ENCODE data around the gene CCL13.
"Not testable (repeated sequence)": the region's sequence is repeated elsewhere in the genome, so short reads cannot be mapped to it uniquely, and the experiment has no call there.

CCL13 gene

DNA sequence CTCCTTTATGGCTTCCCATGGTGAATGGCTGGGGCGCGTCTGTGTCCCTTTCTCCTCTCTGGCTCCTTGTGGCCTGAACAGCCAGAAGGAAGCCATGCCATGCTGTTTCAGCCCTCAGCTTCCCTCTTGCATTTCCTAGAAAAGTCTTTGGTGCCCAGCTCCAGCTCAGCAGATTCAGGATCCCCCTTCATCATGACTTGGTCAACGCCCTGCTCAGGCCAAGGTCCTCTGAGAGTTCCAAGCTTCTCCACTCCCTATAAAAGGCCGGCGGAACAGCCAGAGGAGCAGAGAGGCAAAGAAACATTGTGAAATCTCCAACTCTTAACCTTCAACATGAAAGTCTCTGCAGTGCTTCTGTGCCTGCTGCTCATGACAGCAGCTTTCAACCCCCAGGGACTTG, at the start of gene CCL13:
CCL13 (plus strand) TSS at position 287 of the 400 bp plus-strand sequence; CDS start at position 334, 47 bp downstream.
- DNase-seq, result no peak

DNA sequence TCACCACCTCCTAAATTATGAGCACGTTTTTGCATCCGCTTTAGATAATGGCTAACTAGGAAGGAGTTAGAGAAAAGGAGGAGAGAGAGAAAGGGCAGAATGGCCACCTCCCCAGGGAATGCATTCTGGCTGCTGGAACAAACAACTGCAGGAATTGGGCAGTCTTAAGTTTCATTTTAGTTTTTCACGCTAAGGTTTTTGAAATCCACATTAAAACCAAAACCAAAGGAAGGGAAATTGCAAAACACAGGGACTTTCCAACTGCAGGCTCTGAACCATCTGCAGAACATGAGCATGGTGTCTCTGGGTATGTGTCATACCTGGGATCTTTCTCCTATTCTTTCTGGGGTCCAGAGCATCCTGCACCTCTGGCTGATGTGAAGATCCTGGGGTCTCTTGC, 49.2 kb upstream of the CCL13 start:
- DNase-seq, result no peak

DNA sequence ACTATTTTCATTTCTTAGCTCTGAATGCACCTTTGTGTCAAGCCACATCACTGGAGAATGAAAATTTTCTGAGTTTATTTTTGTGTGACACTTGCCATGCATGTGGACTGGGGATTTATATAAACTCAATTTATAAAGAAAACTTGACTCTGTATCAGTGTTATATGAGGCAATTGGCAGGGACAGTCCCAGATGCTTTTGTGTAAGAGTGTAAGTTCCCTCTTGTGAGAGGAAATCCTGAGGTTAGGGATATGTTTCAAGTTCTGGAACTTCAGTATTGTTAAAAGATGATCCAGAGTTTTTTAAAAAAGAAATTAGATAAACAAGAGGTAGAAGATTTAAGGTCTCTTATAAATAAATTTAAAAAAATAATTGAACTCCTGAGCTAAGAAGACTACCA, 47.9 kb upstream of the CCL13 start:
- no peak for DNase-seq

DNA sequence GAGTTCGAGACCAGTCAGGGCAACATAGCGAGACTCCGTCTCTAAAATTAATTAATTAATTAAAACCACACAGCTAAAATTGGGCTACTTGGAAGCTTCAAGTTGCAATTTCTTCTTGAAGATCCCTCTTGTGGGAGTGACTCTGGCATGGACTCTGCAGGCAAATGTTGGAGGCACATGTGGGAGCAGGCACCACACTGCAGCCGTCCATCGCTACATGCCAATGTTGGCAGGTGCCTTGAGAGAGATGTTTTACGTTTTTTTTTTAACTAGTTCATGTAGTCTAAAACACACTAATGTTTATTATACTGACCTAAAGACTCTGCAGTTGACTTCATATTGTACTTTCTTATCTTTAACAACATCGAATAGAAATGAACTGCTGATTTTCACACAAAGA, 45.0 kb upstream of the CCL13 start:
- no peak for DNase-seq

DNA sequence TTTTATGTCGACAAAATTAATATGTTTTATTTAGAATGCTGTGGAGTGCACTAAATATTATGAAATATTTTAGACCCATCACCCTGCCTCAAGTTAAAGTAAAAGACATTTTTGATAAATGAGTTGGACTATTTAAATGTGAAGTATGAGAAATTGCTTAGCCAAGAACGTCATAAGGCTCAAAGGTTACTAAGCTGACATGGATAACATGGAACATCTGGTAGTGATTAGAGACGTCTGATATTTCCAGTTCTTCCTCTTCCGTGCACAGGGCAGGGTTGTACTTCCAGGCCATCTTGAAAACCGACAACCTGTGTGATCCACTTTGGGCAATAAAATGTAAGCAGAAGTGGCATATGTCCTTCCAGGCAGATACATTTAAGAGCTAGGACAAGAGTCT, 44.2 kb upstream of the CCL13 start:
- no peak for DNase-seq

DNA sequence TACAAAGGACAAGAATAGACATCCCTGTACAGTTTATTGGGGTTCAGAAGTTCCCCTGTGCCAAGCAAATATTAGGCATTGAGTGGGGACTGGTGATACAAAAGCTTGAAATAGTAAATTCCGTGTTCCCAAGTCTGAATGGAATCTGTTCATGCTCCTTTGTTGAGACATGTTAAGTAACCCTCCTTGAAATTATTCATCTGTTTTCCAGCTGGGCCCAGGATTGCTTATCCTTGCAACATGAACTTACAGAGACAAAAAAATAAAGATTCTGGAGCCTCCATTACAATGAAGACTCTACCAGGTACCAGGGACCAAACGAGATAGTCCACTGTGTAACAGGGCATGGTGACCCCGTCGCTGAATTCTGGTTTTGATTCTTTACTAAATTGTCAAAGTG, 43.1 kb upstream of the CCL13 start:
- DNase-seq, result no peak

DNA sequence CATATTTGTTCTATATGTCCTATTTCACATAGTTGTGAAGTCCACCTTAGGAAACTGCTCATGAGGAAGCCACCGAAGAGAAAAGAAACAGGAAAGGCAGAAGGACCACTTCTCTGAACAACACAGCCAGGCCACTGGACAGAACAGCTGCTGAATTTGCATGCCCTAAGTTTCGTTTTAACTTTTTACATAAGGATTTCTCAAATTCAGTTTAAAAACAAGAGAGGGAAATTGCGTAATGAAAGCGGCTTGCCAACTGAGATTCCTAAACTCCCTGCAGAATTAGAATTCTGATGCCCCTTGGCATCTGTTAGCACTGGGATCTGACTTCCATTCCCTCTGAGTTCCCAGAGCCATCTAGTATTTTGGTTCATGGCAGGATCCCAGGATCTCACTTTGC, 42.0 kb upstream of the CCL13 start:
- DNase-seq, result no peak

DNA sequence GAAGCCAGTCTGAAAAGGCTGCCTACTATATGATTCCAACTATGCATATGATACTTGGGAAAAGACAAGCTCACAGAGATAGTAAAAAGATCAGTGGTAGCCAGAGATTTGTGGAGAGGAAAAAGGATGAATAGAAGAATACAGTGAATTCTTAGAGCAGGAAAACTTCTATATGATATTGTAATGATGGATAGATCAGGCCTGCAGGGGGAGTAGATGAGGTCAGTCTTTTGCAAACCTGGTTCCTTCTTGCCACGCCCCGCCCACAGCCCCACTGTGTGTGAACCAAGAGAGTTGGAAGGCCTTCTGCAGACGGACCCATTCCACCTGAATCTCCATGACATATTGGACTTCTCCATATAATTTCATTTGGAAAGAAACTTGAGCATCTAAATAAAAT, 37.8 kb upstream of the CCL13 start:
- no peak for DNase-seq

DNA sequence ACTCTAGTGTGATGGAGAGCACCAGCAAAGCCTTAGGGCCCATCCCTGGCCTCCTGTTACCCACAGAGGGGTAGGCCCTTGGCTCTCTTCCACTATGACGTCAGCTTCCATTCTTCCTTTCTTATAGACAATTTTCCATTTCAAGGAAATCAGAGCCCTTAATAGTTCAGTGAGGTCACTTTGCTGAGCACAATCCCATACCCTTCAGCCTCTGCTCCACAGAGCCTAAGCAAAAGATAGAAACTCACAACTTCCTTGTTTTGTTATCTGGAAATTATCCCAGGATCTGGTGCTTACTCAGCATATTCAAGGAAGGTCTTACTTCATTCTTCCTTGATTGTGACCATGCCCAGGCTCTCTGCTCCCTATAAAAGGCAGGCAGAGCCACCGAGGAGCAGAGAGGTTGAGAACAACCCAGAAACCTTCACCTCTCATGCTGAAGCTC, 37.2 kb upstream of the CCL13 start, which contains the start of gene CCL8:
CCL8 (plus strand) TSS at position 397 of the 445 bp plus-strand sequence. CDS start 67 bp downstream, outside the sequence.
- DNase-seq, result no peak

DNA sequence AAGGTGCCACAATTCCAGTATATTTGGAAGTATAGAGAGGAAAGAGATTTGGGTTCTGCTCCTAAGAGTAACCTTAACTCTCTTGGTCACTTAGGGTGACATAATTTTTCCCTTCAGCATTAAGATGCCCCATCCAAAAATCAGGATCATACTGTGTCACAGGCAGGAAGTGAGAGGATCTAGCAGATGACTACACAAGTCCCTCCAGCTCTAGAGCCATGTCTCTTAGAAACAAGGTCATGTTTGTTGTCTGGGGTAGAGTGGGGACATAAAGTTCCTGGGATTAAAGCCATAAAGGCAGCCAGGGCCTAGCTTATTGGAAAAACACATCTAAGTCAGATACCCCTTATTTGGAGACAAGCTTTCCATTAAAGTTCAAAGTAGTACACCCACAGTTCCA, 34.3 kb upstream of the CCL13 start:
- DNase-seq, result no peak

DNA sequence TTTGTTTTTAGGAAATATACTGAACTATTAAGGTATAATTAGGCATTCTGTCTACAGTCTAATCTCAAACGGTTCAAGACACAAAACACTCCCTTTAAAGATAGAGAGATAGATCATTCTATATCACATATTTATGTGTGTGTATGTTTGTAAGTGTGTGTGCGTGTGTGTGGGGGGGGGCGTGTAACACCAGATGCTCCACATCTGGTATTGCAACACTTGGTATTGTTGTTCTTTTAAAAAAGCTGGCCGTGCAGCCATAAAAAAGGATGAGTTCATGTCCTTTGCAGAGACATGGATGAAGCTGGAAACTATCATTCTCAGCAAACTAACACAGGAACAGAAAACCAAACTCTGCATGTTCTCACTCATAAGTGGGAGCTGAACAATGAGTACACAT, 28.7 kb upstream of the CCL13 start:
- not testable (repeated sequence) for DNase-seq

DNA sequence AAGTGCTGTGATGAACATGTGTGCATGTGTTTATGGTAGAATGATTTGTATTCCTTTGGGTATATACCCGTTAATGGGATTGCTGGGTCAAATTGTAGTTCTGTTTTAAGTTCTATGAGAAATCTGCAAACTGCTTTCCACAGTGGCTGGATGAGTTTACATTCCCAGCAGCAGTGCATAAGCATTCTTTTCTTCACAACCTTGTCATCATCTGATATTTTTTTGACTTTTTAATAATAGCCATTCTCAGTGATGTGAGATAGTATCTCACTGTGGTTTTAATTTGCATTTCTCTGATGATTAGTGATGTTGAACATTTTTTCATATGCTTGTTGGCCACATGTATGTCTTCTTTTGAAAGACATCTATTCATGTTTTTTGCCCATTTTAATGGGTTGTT, 18.6 kb upstream of the CCL13 start:
- DNase-seq, result no peak

DNA sequence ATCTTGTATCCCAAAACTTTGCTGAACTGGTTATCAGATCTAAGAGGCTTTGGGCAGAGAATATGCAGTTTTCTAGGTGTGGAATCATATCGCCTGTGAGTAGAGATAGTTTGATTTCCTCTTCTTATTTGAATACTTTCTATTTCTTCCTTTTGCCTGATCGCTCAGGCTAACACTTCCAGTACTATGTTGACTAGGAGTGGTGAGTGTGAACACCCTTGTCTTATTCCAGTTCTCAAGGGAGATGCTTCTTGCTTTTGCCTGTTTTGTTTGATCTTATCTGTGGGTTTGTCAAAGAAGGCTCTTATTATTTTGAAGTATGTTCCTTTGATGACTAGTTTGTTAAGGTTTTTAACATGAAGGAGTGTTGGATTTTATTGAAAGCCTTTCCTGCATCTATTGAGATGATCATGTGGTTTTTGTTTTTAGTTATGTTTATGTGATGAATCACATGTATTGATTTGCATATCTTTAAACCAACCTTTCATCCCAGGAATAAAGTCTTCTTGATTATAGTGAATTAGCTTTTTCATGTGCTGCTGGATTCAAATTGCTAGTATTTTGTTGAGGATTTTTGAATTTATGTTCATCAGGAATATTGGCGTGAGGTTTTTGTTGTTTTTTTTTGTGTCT, 17.0 kb upstream of the CCL13 start:
- no peak for DNase-seq

DNA sequence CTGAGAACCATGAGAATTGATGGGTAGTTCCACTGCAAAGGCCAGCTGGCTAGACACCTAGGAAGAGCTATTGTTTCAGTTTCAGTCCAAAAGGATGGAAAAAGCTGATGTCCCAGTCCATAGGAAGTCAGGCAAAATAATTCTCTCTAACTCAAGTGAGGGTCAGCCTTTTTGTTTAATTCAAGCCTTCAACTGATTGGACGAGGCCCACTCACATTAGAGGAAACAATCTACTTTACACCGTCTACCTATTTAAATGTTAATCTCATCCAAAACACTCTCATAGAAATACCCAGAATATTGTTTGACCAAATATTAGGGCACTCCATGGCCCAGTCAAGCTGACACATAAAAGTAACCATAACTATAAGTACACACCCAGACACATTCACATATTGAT, 14.4 kb upstream of the CCL13 start:
- no peak for DNase-seq

DNA sequence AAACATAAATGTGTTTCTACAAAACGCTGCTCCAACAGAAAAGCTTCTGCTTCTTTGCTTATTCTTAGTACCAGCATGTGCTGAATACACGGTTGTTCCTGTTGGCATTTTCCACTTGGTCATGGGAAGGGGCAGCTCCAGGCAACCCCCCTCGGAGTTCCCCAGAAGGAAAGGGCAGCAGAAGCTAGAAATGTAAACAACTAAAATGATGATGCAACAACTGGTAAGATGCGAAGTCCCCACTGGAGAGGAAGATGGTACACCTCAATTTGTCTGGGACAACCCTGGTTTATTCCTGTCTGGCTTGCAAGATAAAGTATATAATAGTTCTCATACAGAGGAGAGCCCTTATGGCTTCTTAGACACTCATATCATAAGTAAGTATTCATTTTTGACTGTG, 9.2 kb upstream of the CCL13 start:
- no peak for DNase-seq

DNA sequence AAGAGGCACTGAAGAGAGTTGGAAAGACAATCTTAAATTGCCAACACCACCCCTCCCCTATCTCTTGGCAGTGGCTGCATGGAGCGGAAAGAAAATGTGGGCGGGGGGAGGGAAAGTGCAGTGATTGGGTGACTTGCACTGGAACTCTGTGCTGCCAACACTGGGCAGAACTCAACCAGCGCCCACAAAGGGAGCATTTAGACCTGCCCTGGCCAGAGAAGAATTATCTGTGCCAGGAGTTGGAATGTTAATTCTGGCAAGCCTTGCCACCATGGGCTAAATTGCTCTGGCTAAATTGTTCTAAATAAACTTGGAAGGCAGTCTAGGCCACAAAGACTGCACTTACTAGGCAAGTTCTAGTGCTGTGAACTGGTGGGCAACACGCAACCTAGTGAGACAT, 6.5 kb upstream of the CCL13 start:
- DNase-seq, result no peak

DNA sequence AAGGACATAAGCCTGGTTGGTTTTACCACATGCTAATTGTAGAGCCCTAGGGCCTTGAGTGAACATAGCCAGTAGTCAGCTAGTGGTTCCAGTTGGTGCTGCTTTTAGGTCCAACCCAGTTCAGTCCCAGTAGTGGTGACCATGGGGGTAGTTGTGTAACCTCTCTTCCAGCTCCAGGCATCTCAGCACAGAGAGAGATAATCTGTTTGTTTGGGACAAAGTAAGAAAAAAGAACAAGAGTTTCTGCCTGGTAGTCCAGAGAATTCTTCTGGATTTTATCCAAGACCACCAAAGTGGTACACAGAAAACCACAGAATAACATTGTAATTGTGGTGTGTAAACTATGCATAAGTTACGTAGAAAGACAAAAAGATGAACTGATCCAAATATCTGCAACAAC, 5.2 kb upstream of the CCL13 start:
- DNase-seq, result no peak

DNA sequence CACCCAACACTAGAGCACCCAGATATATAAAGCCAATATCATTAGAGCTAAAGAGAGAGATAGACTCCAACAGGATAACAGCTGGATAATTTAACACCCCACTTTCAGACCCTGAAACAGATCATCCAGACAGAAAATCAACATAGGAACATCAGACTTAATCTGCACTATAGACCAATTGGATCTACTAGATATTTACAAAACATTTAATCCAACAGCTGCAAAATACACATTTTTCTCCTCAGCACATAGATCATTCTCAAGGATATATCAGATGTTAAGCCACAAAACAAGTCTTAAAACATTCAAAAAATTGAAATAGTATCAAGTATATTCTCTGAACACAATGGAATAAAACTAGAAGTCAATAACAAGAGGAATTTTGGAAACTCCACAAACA, 4.1 kb upstream of the CCL13 start:
- no peak for DNase-seq

DNA sequence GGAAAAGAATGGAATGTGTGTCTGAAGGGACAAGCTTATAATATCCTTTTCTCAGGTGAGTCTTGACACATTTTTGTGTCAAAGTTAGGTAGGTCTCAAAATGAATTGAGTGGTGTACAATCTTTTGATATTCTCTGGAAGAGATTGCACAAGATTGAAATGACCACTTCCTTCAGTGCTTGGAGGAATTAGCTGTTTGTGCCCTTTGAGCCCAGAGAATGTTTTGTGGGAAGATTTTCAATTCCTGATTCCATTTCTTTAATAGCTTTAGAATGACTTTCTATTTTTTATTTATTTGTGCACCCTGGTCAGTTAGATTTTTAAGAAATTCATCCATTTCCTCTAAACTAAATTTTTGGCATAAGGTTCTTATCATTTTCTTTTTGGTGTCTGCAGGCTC, 1.6 kb upstream of the CCL13 start:
- DNase-seq, result no peak

DNA sequence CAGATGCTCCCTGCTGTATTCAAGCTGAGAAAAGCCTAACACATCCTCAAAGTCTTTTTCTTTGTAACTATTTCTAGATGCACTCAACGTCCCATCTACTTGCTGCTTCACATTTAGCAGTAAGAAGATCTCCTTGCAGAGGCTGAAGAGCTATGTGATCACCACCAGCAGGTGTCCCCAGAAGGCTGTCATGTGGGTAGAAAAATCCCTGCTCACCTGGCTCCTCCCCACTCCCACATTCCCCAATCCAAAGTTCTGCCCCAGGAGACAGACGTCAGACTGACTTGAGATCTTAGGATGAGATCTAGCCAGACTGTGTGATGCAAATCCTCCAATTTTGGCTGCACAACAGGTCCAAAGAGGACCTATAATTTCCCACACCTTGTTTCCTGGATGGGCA, 1.1 kb downstream of the CCL13 start:
- DNase-seq, result no peak

DNA sequence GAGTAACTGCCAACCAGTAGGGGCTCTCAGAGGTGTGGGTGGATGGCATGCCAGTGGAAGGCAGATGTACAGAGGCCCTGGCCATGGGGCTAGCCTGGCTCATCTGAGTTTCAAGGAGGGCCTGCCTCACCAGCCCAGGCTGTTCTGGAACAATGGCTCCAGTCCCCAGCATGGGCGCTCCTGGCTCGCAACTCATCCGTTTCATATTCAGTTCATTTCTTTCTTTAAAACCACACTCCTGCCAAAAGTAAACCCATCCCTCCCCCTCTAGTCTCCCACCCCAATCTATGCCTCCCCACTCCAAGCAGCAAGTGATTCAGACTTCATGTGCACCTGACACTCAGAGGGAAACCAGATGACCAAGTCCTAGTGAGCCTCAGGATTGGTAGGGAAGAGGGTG, 2.4 kb downstream of the CCL13 start:
- DNase-seq, result no peak

DNA sequence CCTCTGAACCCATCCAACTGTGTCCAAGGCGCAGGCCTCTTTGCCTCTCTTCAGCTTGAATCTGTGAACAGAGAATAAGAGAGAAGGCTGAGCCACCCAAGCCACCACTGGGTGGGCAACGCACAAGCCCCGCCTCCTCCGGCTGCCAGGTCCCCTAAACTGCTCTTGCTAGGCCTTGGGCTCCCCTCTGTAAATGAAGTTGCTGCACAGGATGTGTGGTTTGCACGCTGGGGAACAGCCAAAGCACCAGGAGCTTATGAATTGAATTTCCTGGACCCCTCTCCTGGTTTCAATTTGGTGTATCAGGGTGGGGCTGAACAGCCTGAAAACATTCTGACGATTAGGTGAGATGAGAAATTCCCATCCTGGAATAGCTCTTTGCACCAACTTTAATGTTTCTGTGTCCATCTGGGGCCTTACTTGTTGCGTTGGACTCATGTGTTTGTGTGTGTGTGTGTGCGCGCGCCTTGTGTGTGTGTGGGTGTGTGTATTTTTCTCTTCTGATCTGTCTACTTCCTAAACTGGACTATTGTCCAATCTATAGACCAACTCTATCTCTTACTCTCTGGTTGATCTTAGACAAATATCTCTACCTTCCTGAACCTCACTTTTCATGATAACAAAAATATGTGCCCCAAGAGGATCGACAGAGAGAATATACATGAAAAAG, 4.5 kb downstream of the CCL13 start:
- DNase-seq, result no peak

DNA sequence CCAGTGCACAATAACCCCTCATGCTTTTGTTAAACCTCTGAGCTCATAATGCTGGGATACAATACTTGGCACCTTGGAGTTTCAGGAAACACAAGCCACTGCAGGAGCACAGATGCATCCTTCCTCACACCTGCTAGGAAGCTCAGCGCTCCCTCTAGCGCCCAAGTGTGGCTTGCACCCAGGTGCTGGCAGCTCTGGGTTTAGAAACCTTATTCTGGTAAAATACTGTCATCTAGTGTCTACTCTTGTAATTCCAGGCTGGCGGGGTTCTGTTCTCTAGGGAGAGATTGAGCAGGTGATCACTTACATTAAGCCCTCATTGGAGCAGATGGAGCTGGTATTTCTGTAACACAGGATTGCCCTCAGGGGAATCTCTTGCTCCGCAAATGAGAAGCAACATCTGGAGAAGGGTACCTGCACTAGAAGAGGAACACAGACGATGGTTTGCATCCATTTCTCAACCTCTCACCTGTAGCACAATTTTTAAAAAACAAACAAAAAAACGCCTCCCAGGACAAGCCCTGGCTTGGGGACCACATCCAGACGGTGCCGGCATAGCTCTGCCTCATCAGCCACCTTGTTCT, 5.3 kb downstream of the CCL13 start:
- DNase-seq, result peak; percentile 19 to 42

DNA sequence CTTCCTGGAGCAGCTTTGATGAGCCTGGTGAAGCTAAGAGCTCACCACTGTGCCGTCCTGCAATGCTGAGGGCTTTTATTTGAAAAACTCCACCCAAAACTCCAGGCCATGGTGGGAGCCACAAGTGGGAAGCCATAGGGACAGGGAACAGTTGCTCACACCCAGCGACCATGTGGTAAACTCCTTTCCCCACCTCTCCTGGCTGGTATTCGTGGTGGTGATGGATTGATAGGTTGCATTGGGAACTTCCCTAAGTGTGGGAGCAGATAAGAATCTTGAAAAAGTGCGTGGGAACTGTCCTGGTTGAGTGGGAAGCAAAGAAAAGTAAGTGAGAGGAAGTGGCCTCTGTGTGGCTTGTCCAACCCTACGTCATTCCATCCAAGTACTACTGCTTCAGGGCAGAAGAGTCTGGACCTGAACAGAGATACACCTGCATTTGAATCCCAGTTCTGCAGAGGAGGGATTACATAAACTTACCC, 6.9 kb downstream of the CCL13 start, which contains the start of gene CCL1:
CCL1 (minus strand) TSS at position 51 of the 479 bp plus-strand sequence. CDS start 72 bp downstream, outside the sequence.
- no peak for DNase-seq
